Natural killer cell treated with Interleukin-12 subunit alpha and Interleukin-12 subunit beta and Interleukin-15 and Interleukin-18, amount 100 ng/mL, for 72 hours (primary cell): ENCODE measurements around the gene GTF2F1. TPM values are rescaled to one million over a fixed set of nuclear protein-coding genes. Genes with fewer than 3 reads are reported as not detected.
"Not testable (repeated sequence)": the region's sequence is repeated elsewhere in the genome, so short reads cannot be mapped to it uniquely, and the experiment has no call there.

Experiments used
- ATAC-seq, 2 donors: fragments of 150-1000 bp; cut with Tn5 transposase in 1 of 2; sonication (Bioruptor Pico), chemical (Tn5 transposase) in 1 of 2; 2 replicates each; pipeline ENCODE4 v1.10.0; 2021
- DNase-seq: peaks from one replicate; pipeline ENCODE4 v3.0.0; 2022; ENCODE audit warnings: low spot score
- H3K27ac Mint-ChIP-seq, 2 donors: 1 replicate in 1 of 2; 2 replicates in 1 of 2; pipeline ENCODE4 v1.8.0; 2022; ENCODE audit warnings: mixed read lengths in 2 of 2, mild to moderate bottlenecking in 1 of 2, moderate library complexity in 1 of 2
- H3K27me3 Mint-ChIP-seq, 2 donors: 1 replicate in 1 of 2; 2 replicates in 1 of 2; pipeline ENCODE4 v1.8.0; 2022; ENCODE audit warnings: mixed read lengths in 2 of 2
- H3K36me3 Mint-ChIP-seq: one replicate; pipeline ENCODE4 v1.8.0; 2022; ENCODE audit warnings: mixed read lengths
- H3K4me1 Mint-ChIP-seq, 2 donors: 1 replicate in 1 of 2; 2 replicates in 1 of 2; pipeline ENCODE4 v1.8.0; 2022; ENCODE audit warnings: low read depth in 2 of 2, mixed read lengths in 2 of 2, mild to moderate bottlenecking in 1 of 2
- H3K4me3 Mint-ChIP-seq: one replicate; pipeline ENCODE4 v1.8.0; 2022; ENCODE audit warnings: mixed read lengths
- H3K9me3 Mint-ChIP-seq: 2 replicates; pipeline ENCODE4 v1.8.0; 2022; ENCODE audit warnings: mixed read lengths
- total RNA-seq, 2 donors: library from RNA; stranded (reverse); gene quantifications; one replicate each; pipeline ENCODE4 v1.2.3, GENCODE V29; 2022

Gene GTF2F1
- total RNA-seq, 2 donors from 2014 or later, result 71.1 to 72.6 TPM

DNA sequence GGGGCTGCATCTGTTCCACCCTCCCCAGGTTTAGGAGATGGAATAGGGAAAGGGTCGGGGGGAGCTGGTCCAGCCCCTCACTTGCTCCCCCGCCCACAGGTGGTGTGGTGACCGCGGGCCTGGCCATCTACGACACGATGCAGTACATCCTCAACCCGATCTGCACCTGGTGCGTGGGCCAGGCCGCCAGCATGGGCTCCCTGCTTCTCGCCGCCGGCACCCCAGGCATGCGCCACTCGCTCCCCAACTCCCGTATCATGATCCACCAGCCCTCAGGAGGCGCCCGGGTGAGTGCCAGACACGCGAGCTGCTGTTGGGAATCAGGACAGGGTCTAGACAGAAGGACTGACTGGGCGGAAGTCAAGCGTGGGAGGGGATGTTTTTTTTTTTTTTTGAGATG, 28.6 kb downstream of the GTF2F1 start:
- Mint-ChIP-seq H3K36me3 (peaks cover under 1% of the 10 kb centered on the region), H3K27me3 (no peaks in the 10 kb centered on the region), H3K27ac (no peak overlapping the region), H3K4me3 (no peak overlapping the region), H3K9me3 (no peaks in the 10 kb centered on the region), H3K4me1 (peaks cover 13 to 17% of the 10 kb centered on the region in 2 donors)
- DNase-seq (no peak), ATAC-seq (no peak)

GRCh38 chr19:6362351-6362801, 30.6 kb downstream of the GTF2F1 start:
- ATAC-seq, result no peak
- DNase-seq, result no peak
- Mint-ChIP-seq H3K27me3 (no peaks in the 10 kb centered on the region), H3K27ac (peak overlapping the region; percentile 84 to 90), H3K36me3 (no peaks in the 10 kb centered on the region), H3K9me3 (no peaks in the 10 kb centered on the region), H3K4me1 (peaks cover 12 to 15% of the 10 kb centered on the region in 2 donors), H3K4me3 (peak overlapping the region; percentile 92)

DNA sequence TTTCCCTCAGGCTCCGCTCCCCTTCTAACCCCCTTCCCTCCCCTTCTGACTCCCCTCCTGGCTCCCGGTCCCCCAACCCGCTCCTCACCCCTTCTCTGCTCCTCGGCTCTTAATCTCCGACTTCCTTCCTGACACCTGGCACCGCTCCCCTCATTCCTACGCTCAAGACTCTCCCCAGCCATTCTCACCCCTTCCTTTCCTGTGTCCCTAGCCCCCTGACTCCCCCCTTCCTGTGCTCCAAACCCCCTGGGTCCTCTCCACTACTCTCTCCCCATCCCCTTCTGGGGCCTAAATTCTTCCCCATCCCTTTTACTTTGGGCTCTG, 31.0 kb downstream of the GTF2F1 start:
- no peaks in the 10 kb centered on the region for H3K36me3 Mint-ChIP-seq
- H3K4me1 Mint-ChIP-seq, result peaks cover 12 to 15% of the 10 kb centered on the region in 2 donors
- ATAC-seq (peak in 1 of 2 donors; percentile 1), DNase-seq (no peak)
- no peaks in the 10 kb centered on the region for H3K9me3 Mint-ChIP-seq
- H3K27me3 Mint-ChIP-seq, result no peaks in the 10 kb centered on the region
- peak overlapping the region; percentile 84 to 90 for H3K27ac Mint-ChIP-seq
- peak overlapping the region; percentile 92 for H3K4me3 Mint-ChIP-seq

DNA sequence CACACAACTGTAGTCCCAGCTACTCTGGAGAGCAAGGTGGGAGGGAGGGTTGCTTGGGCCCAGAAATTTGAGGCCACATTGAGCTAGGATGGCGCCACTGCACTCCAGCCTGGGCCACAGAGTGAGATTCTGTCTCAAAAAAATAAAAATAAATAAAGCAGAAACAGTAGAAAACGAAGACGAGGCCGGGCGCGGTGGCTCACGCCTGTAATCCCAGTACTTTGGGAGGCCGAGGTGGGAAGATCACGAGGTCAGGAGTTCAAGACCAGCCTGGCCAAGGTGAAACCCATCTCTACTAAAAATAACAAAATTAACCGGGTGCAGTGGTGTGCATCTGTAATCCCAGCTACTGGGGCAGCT, 32.1 kb downstream of the GTF2F1 start:
- ATAC-seq, H3K9me3 Mint-ChIP-seq, H3K27me3 Mint-ChIP-seq, H3K36me3 Mint-ChIP-seq, DNase-seq: not testable (repeated sequence)
- Mint-ChIP-seq H3K4me3 (peak overlapping the region; percentile 92), H3K27ac (peak overlapping the region; percentile 84 to 90), H3K4me1 (peaks cover 12% of the 10 kb centered on the region in 2 donors)

- H3K27ac Mint-ChIP-seq, result peak overlapping the region in 1 of 2 donors; percentile 84
- H3K9me3 Mint-ChIP-seq, H3K27me3 Mint-ChIP-seq, DNase-seq, ATAC-seq, H3K36me3 Mint-ChIP-seq: not testable (repeated sequence)
- peak overlapping the region; percentile 92 for H3K4me3 Mint-ChIP-seq
- H3K4me1 Mint-ChIP-seq, result peaks cover 12% of the 10 kb centered on the region in 2 donors
Measured at GRCh38 chr19:6360445-6360844, 32.5 kb downstream of the GTF2F1 start.

- no peaks in the 10 kb centered on the region for H3K27me3 Mint-ChIP-seq
- H3K4me1 Mint-ChIP-seq, result peaks cover 12% of the 10 kb centered on the region in 2 donors
- DNase-seq (no peak), ATAC-seq (no peak)
- no peaks in the 10 kb centered on the region for H3K9me3 Mint-ChIP-seq
- no peak overlapping the region for H3K27ac Mint-ChIP-seq
- no peaks in the 10 kb centered on the region for H3K36me3 Mint-ChIP-seq
- no peak overlapping the region for H3K4me3 Mint-ChIP-seq
Measured at GRCh38 chr19:6359568-6360341, 33.2 kb downstream of the GTF2F1 start.

DNA sequence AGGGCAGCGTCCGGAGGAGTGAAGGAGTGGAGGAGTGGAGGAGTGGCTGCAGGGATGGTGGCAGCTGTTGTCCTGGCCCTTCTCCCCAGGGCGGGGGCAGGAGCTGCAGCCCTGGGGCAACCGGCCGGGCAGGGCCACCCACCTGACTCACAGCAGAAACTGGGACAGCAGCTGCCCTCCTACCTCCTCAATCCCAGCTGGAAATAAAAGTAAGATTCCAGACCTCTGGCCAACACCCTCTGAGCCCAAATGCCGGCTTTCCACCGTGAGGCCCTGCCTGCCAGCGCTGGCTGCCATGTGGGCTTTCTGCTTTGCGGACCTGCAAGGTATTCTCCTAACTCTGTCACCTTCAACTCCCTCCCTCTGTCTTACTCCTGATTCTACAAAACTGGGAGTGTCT, 35.0 kb downstream of the GTF2F1 start:
- no peaks in the 10 kb centered on the region for H3K9me3 Mint-ChIP-seq
- H3K4me3 Mint-ChIP-seq, result no peak overlapping the region
- DNase-seq (no peak), ATAC-seq (no peak)
- no peaks in the 10 kb centered on the region for H3K27me3 Mint-ChIP-seq
- no peaks in the 10 kb centered on the region for H3K36me3 Mint-ChIP-seq
- peaks cover 12% of the 10 kb centered on the region in 2 donors for H3K4me1 Mint-ChIP-seq
- no peak overlapping the region for H3K27ac Mint-ChIP-seq

GRCh38 chr19:6357174-6357573, 35.8 kb downstream of the GTF2F1 start:
- ATAC-seq (no peak), DNase-seq (no peak)
- Mint-ChIP-seq H3K4me3 (no peak overlapping the region), H3K27me3 (no peaks in the 10 kb centered on the region), H3K4me1 (peaks cover 5 to 9% of the 10 kb centered on the region in 2 donors), H3K27ac (no peak overlapping the region), H3K36me3 (no peaks in the 10 kb centered on the region), H3K9me3 (no peaks in the 10 kb centered on the region)

DNA sequence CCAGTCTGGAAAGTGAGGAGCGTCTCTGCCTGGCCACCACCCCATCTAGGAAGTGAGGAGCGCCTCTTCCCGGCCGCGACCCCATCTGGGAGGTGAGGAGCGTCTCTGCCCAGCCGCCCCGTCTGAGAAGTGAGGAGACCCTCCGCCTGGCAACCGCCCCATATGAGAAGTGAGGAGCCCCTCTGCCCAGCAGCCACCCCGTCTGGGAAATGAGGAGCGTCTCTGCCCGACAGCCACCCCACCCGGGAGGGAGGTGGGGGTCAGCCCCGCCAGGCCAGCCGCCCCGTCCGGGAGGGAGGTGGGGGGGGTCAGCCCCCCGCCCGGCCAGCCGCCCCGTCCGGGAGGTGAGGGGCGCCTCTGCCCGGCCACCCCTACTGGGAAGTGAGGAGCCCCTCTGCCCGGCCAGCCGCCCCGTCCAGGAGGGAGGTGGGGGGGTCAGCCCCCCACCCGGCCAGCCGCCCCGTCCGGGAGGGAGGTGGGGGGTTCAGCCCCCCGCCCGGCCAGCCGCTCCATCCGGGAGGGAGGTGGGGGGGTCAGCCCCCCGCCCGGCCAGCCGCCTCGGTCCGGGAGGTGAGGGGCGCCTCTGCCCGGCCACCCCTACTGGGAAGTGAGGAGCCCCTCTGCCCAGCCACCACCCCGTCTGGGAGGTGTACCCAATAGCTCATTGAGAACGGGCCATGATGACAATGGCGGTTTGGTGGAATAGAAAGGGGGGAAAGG, 37.5 kb downstream of the GTF2F1 start:
- H3K4me3 Mint-ChIP-seq, H3K36me3 Mint-ChIP-seq, ATAC-seq, H3K4me1 Mint-ChIP-seq, H3K27ac Mint-ChIP-seq, H3K9me3 Mint-ChIP-seq, DNase-seq, H3K27me3 Mint-ChIP-seq: not testable (repeated sequence)

GRCh38 chr19:6354098-6354674, 38.8 kb downstream of the GTF2F1 start:
- H3K27me3 Mint-ChIP-seq, result peaks cover 0 to under 1% of the 10 kb centered on the region in 2 donors
- H3K4me3 Mint-ChIP-seq, result no peak overlapping the region
- no peaks in the 10 kb centered on the region for H3K4me1 Mint-ChIP-seq
- H3K27ac Mint-ChIP-seq, result no peak overlapping the region
- H3K9me3 Mint-ChIP-seq, result no peaks in the 10 kb centered on the region
- DNase-seq, result no peak
- H3K36me3 Mint-ChIP-seq, result no peaks in the 10 kb centered on the region
- ATAC-seq, result no peak

DNA sequence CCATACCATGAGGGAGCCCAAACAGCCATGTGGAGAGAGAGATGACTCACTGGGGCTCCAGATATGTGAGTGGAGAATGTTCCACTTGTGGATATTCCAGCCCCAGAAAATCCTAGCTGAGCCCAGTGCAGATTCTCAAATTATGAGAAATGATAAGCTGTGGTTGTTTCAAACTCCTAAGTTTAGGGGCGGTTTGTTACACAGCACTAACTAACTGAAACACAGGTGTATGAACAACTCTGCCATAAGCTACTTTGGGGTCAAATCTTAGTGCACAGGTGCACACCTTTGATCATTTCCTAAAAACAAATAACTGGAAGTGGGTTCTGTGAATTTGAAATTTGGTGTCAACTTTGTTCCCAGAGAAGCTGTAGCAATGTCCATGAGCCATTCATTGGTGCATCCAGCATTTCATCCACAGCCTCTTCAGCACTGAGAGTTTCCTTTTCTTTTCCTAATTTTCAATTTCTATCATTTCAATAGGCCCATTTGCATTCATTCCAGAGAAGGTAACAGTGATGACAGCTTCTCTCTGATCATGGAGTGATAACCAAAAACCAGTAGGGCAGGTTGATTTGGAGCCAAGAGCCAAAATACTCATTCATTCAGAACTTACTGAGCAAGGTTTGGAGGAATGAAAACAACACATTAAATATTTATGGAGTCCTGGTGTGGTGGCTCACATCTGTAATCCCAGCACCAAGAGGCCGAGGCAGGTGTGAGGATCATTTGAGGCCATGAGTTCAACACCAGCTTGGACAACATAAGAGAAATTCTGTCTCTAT, 40.4 kb downstream of the GTF2F1 start:
- Mint-ChIP-seq H3K27ac (no peak overlapping the region), H3K4me3 (no peak overlapping the region), H3K9me3 (no peaks in the 10 kb centered on the region), H3K4me1 (no peaks in the 10 kb centered on the region), H3K27me3 (peaks cover 0 to 7% of the 10 kb centered on the region in 2 donors), H3K36me3 (no peaks in the 10 kb centered on the region)
- ATAC-seq (no peak), DNase-seq (no peak)

DNA sequence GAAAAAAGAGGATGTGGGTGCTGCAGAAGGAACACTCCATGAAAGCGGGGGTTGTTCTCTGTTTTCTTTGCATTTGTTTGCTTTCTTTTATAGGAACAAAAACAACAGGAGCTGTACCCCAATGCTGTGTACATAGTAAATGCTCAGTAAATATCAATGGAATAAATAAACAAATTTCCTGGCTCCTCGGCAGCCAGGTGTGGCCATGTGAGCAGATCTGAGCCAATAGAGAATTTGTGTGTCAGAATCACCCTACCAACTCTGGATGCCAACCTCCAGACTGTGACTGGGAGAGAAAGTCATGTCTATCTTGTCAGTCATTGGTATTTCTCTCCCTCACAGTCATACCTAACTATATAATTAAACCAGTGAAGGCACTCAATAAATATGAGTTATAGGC, 42.3 kb downstream of the GTF2F1 start:
- Mint-ChIP-seq H3K27ac (no peak overlapping the region), H3K36me3 (no peaks in the 10 kb centered on the region), H3K9me3 (no peaks in the 10 kb centered on the region), H3K4me1 (no peaks in the 10 kb centered on the region), H3K27me3 (peaks cover 0 to 7% of the 10 kb centered on the region in 2 donors), H3K4me3 (no peak overlapping the region)
- DNase-seq, result no peak
- no peak for ATAC-seq

DNA sequence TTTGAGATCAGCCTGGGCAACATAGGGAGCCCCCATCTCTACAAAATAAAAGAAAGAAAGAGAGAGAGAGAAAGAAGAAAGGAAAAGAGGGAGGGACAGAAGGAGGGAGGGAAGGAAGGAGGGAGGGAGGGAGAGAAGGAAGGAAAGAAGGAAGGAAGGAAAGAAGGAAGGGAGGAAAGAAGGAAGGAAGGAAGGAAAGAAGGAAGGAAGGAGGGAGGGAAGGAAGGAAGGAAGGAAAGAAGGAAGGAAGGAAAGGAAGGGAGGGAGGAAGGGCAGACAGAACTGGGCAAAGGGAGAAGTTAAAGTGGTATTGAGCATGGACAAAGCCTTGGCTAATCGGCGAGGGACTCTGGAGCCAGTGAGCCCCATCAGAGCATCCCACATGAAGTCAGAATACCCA, 43.7 kb downstream of the GTF2F1 start:
- not testable (repeated sequence) for H3K4me1 Mint-ChIP-seq, H3K27me3 Mint-ChIP-seq, ATAC-seq, H3K4me3 Mint-ChIP-seq, H3K36me3 Mint-ChIP-seq, H3K9me3 Mint-ChIP-seq, DNase-seq, H3K27ac Mint-ChIP-seq
